Right lobe of liver (tissue), 4 donors: Measurements from ENCODE around the gene RELCH.

Experiments
- CTCF ChIP-seq, 4 donors: fragments of 200-600 bp in 3 of 4; fragments of 450-650 bp in 1 of 4; IDR thresholded peaks; one replicate each; pipeline versions ENCODE4 v1.5.1 to v1.8.0; 2016 to 2022; ENCODE audit warnings: antibody characterized with exemption in 4 of 4, mild to moderate bottlenecking in 2 of 4
- POLR2A ChIP-seq: fragments of 450-650 bp; IDR thresholded peaks from one replicate; pipeline ENCODE4 v1.6.1; 2017; ENCODE audit warnings: antibody characterized with exemption, mild to moderate bottlenecking
- donor health status: DM: no; HTN: no; CAD: no.
- donor health status: DM: no; HTN: no; CAD: no.
- donor health status: DM: no; HTN: yes; CAD: no.

- TF ChIP-seq CTCF (IDR thresholded peaks at IDR 0.05) = no peak
- TF ChIP-seq POLR2A = no peak
Observed at GRCh38 chr18:62140259-62140658, 46.8 kb upstream of the RELCH start.
